ENCODE measurements around the gene NEURL1B.
"Not testable (repeated sequence)": the region's sequence is repeated elsewhere in the genome, so short reads cannot be mapped to it uniquely, and the experiment has no call there.

Gene NEURL1B

DNA sequence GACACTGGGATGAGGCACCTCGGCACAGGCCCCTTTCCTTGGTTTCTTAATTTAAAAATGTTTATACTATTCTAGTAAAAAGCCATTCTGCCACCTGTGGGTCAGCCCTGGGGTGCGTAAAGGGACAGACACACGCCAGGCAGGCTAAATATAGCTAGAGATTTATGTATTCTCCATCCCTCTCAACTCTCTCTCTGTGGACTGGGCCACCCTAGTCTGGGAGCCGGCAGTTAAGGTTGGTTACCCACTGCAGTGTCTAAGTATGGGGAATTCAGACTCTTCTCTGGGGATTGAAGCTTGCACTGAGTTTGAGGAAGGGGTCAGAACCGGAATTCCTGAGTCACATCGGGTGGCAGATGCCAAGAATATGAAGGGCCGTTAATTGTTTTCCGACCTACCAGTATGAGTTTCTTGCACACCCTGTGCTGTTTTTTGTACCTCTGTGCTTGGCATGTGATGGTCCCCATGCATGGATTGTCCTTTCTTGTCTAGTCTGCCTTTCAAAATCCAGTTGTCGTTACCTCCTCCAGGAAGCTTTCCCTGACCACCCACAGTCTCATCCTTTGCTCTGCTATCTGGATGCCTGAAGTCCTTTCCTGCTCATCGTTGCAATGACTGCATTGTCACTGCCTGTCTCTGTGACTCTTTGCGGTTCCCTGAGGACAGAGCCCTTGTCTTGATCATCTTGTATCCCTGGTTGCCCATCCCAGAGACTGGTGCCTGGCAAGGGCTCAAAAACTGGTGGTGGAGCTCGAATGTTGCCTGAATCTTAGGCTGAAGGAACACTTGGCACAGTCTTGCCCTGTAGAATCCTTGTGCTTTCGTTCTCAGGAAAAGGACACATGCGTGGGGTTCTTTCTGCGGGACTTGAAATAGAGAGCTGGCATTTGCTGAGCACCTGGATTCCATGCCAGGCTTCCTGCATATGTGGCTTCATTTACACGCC is 2.1 kb downstream of the NEURL1B start:
- peaks cover 1% of the 10 kb centered on the region for H3K36me3 ChIP-seq (ENCODE audit: insufficient read depth, low read length)
- no peaks in the 10 kb centered on the region for H3K9me3 ChIP-seq (ENCODE audit: low read length)
- peaks cover 9% of the 10 kb centered on the region for H3K4me1 ChIP-seq (ENCODE audit: insufficient read depth, low read length)
- no peak overlapping the region for H3K4me3 ChIP-seq (ENCODE audit: low read length)
- no peaks in the 10 kb centered on the region for H3K27me3 ChIP-seq (ENCODE audit: insufficient read depth, low read length)
- H2AFZ ChIP-seq (ENCODE audit: low read depth, low read length), result no peak overlapping the region

DNA sequence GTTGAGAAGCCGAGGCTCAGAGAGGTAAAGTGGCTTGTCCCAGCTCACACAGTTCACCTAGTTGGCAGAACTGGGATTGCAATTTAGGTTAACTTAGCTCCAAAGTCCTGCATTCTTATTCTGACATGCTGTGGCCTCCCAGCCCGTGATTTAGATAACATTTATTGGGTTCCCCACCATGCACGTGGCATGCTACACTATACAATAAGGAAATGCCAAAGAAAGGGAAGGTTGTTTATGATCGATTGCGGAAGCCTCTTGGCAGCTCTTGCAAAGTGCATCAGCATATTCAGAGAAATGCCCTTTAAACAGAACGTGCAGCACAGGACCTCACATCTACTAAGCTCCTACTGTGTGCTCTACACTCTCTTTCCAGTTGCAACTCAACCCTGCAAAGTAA is 3.2 kb downstream of the NEURL1B start:
- Histone ChIP-seq H2AFZ (ENCODE audit: low read depth, low read length) (no peak overlapping the region), H3K4me1 (ENCODE audit: insufficient read depth, low read length) (peaks cover 9% of the 10 kb centered on the region), H3K4me3 (ENCODE audit: low read length) (no peak overlapping the region), H3K36me3 (ENCODE audit: insufficient read depth, low read length) (peaks cover 2% of the 10 kb centered on the region), H3K27me3 (ENCODE audit: insufficient read depth, low read length) (no peaks in the 10 kb centered on the region), H3K9me3 (ENCODE audit: low read length) (no peaks in the 10 kb centered on the region)

DNA sequence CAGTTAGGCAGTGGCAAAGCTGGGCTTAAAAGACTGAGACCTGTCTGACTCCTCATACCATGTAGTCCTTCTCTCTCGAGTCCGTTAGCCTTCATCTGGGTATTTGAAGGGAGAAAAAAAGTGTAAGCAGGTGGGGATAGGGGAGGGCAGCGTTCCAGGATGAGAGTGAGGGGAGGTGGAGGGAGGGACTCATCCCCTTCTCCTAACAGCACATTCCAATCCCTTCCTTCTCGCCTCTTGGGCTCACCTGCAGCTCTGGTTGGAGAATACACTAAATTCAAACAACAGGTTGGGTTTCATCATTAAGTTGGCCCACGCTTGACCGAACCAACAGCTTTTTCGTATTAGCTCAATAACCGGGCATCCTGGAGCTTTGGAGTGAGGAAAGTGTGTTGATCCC is 3.6 kb downstream of the NEURL1B start:
- no peaks in the 10 kb centered on the region for H3K9me3 ChIP-seq (ENCODE audit: low read length)
- no peak overlapping the region for H2AFZ ChIP-seq (ENCODE audit: low read depth, low read length)
- no peak overlapping the region for H3K4me3 ChIP-seq (ENCODE audit: low read length)
- H3K36me3 ChIP-seq (ENCODE audit: insufficient read depth, low read length), result peaks cover 2% of the 10 kb centered on the region
- H3K4me1 ChIP-seq (ENCODE audit: insufficient read depth, low read length), result peaks cover 9% of the 10 kb centered on the region
- H3K27me3 ChIP-seq (ENCODE audit: insufficient read depth, low read length), result no peaks in the 10 kb centered on the region

DNA sequence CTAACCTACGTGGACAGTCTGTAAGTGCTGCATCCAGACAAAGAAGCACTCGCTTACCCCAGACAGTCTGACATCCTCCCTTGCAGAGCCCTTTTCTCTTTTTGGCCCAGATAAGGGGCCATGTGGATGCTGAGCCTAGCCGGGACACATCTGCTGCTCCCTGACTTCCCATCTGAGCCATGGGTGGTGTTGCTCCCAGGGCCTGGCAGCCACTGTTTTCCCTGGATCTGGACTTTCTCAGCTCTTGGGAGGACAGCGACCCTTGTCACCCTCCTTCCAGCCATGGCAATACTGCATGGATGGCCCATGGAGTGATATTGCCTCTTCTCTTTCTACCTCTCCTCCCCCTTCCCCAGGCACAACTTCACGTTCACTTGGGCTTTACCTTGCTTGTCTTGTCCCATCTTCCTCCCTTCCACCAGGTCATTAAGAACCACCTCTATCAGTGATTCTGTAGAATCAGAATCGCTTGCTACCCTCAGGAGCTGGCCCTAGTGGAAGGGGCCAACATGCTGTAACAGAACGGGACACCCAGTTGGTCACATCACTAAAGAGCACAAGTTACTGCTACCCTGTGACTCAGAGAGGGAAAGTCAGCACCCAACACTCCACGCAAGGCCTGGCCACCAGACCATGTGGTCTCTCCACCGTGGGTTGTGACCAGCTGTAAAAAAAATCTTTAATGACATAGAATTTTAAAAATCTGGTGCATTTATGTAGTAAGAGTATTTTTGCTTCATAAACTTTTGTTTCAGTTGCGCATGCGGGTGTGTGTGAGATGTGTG is 4.4 kb downstream of the NEURL1B start:
- Histone ChIP-seq H3K4me1 (ENCODE audit: insufficient read depth, low read length) (peaks cover 5% of the 10 kb centered on the region), H3K27me3 (ENCODE audit: insufficient read depth, low read length) (no peaks in the 10 kb centered on the region), H3K36me3 (ENCODE audit: insufficient read depth, low read length) (peaks cover 2% of the 10 kb centered on the region), H2AFZ (ENCODE audit: low read depth, low read length) (no peak overlapping the region), H3K4me3 (ENCODE audit: low read length) (no peak overlapping the region), H3K9me3 (ENCODE audit: low read length) (no peaks in the 10 kb centered on the region)

DNA sequence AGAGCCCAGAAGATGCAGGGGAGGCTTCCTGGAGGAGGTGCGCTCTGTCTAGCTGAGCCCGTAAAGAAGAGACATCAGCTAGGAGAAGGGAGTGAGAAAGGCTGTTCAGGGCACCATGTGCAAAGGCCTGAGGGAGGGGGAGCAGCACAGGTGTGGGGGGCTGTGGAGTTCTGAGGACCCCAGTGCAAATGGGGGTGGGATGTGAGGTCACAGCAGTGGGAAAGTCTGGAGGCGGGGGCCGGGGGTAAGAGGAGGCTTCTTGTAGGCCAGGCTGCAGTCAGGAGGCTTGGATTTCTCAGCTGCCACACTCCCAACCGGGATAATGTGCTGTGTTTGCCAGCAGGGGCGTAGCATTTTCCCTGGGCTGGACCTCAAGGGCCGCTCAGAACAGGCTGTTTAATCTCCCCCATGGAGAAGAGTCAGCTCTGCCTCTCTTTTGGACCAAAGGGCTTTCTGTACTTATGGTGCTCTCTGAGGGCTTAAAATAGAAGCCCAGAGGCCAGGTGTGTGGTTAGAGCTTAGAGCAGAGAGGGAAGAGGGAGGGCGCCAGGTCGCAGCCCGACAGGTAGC is 5.7 kb downstream of the NEURL1B start:
- no peaks in the 10 kb centered on the region for H3K27me3 ChIP-seq (ENCODE audit: insufficient read depth, low read length)
- H3K4me1 ChIP-seq (ENCODE audit: insufficient read depth, low read length), result peaks cover 4% of the 10 kb centered on the region
- H3K4me3 ChIP-seq (ENCODE audit: low read length), result no peak overlapping the region
- peaks cover 2% of the 10 kb centered on the region for H3K36me3 ChIP-seq (ENCODE audit: insufficient read depth, low read length)
- H2AFZ ChIP-seq (ENCODE audit: low read depth, low read length), result no peak overlapping the region
- no peaks in the 10 kb centered on the region for H3K9me3 ChIP-seq (ENCODE audit: low read length)

DNA sequence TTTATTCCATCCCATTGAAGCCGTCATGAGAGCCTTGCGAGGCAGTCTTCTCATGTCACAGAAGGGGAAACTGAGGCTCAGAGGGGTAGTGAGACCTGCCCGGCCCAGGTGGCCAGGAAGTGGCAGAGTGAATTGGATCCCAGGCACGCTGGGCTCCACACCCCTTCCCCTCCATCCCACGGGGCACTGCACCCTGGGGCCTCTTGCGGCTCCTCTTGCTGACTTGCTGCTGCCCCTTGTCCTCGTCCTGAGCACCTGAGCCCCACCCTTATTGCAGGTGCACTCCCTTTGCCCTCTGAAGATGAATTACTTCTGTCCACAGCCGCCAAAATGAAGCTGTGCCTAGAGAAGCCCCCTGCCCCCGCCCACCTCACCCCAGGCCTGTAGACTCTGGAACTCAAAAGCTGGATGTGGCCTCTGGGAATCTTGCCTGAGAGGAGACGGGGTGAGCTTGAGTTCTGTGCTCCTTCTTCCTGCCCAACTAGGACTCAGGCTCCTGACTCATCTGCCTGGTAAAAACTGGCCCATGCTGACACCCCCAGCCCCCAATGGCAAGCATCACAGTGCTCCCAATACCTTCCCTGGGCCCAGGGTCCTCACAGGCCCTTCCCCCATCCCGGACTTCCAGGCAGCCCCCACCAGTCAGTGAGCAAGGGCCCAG is 6.4 kb downstream of the NEURL1B start:
- H3K27me3 ChIP-seq (ENCODE audit: insufficient read depth, low read length), result no peaks in the 10 kb centered on the region
- peaks cover 2% of the 10 kb centered on the region for H3K36me3 ChIP-seq (ENCODE audit: insufficient read depth, low read length)
- H2AFZ ChIP-seq (ENCODE audit: low read depth, low read length), result no peak overlapping the region
- H3K4me3 ChIP-seq (ENCODE audit: low read length), result no peak overlapping the region
- no peaks in the 10 kb centered on the region for H3K4me1 ChIP-seq (ENCODE audit: insufficient read depth, low read length)
- H3K9me3 ChIP-seq (ENCODE audit: low read length), result no peaks in the 10 kb centered on the region

DNA sequence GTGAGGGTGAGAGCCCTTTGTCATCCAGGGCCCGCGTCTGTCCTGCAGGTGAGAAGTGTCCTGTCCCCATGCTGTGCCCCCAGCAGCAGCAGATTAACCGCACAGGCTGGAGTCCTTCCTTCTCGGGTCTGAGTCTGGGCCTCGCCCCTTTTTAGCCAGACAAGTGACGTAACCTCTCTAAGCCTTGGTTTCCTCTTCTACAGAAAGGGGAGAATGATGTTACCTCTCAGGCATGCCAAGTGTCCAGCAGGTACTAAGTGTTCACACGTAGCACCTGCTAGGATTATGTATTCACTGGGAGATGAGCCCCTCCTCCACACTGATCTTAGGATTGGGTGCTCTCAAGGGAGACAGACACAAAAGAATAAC is 6.9 kb downstream of the NEURL1B start:
- Histone ChIP-seq H3K27me3 (ENCODE audit: insufficient read depth, low read length) (no peaks in the 10 kb centered on the region), H3K4me1 (ENCODE audit: insufficient read depth, low read length) (no peaks in the 10 kb centered on the region), H2AFZ (ENCODE audit: low read depth, low read length) (no peak overlapping the region), H3K9me3 (ENCODE audit: low read length) (no peaks in the 10 kb centered on the region), H3K4me3 (ENCODE audit: low read length) (no peak overlapping the region), H3K36me3 (ENCODE audit: insufficient read depth, low read length) (peaks cover 2% of the 10 kb centered on the region)

DNA sequence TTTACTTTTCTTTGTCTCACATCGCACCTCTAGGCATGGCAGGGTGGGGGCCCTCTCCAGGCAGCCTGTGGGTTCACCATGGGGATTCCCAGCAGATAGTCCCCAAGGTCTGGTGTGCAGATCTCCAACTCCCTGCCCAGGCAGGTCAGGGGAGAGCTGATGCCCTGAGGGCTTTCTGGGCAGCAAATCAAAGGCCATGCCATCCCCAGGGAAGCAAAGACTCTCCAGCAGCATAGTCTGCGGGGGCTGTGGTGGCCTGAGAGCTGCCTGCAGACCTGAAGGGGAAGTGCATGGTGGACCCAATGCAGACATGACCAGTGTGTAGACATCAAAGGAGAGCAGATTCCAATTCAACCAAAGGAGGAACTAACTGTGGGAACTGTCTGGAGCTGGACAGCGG is 7.7 kb downstream of the NEURL1B start:
- Histone ChIP-seq H3K27me3 (ENCODE audit: insufficient read depth, low read length) (no peaks in the 10 kb centered on the region), H3K36me3 (ENCODE audit: insufficient read depth, low read length) (peaks cover 2% of the 10 kb centered on the region), H2AFZ (ENCODE audit: low read depth, low read length) (no peak overlapping the region), H3K4me3 (ENCODE audit: low read length) (no peak overlapping the region), H3K4me1 (ENCODE audit: insufficient read depth, low read length) (no peaks in the 10 kb centered on the region), H3K9me3 (ENCODE audit: low read length) (no peaks in the 10 kb centered on the region)

DNA sequence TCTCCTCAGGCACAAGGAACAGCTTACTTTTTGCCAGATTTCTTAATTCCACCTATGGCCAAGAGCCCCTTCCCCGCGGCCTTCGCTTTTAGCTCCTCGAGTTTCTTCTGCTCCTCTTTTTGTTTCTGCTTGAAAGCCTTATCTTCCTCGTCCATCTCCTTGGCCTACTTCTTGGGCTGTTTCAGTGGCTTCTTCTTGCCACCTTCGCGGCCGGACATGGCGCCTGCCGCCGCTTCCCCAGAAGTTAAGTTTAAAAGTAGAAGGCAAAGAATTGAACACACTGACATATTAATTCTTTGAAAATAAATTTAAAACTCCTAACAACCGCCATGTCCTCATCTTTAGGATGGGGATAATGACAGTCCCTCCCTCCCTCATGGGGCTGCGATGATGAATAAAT is 15.4 kb downstream of the NEURL1B start:
- not testable (repeated sequence) for H3K9me3 ChIP-seq (ENCODE audit: low read length); H2AFZ ChIP-seq (ENCODE audit: low read depth, low read length); H3K27me3 ChIP-seq (ENCODE audit: insufficient read depth, low read length); H3K4me3 ChIP-seq (ENCODE audit: low read length); H3K36me3 ChIP-seq (ENCODE audit: insufficient read depth, low read length)
- H3K4me1 ChIP-seq (ENCODE audit: insufficient read depth, low read length), result peaks cover 17% of the 10 kb centered on the region

DNA sequence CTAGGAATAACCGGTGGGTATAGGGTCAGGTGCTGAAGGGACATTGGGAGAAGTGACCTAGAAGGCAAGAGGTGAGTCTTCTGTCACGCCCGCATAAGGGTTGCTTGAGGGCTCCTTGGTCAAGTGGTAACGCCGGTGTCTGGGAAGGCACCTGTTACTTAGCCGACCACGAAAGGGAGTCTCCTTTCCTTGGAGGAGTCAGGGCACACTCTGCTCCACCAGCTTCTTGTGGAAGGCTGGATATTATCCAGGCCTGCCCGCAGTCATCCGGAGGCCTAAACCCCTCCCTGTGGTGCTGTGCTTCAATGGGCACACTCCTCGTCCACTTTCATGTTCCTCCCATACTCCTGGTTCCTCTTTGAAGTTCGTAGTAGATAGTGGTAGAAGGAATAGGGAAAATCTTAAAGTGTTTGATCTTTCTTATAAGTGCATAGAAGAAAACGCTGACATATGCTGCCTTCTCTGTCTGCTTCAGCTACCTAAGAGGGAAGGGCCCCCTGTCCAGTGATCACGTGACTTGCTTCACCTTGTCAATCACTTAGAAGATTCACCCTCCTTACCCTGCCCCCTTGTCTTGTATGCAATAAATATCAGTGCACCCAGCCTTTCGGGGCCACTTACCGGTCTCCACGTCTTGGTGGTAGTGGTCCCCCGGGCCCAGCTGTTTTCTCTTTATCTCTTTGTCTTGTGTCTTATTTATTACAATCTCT is 16.6 kb downstream of the NEURL1B start:
- not testable (repeated sequence) for H3K27me3 ChIP-seq (ENCODE audit: insufficient read depth, low read length); H3K4me3 ChIP-seq (ENCODE audit: low read length); H3K9me3 ChIP-seq (ENCODE audit: low read length); H2AFZ ChIP-seq (ENCODE audit: low read depth, low read length); H3K36me3 ChIP-seq (ENCODE audit: insufficient read depth, low read length)
- peaks cover 17% of the 10 kb centered on the region for H3K4me1 ChIP-seq (ENCODE audit: insufficient read depth, low read length)

DNA sequence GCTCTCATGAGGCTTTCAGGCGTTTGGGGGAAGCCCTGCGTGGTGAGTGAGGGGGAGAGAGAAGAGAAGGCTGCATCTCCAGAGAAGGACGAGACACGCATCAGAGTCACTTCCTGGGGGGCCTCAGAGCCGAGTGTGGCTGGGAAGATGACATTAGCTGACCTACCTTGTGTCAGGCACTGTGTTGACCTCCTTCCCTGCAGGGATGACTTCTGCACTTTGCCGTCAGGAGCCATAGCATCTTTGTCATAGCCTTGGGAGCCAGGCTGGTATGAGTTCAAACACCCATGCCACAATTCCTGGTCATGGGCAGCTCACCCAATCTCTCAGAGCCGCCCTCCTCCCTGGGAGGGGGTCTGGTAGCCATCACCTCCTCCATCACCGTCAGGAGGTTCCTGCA is 17.3 kb downstream of the NEURL1B start:
- Histone ChIP-seq H3K36me3 (ENCODE audit: insufficient read depth, low read length) (no peaks in the 10 kb centered on the region), H3K27me3 (ENCODE audit: insufficient read depth, low read length) (no peaks in the 10 kb centered on the region), H3K9me3 (ENCODE audit: low read length) (peaks cover 5% of the 10 kb centered on the region), H2AFZ (ENCODE audit: low read depth, low read length) (no peak overlapping the region), H3K4me3 (ENCODE audit: low read length) (no peak overlapping the region), H3K4me1 (ENCODE audit: insufficient read depth, low read length) (peaks cover 17% of the 10 kb centered on the region)

DNA sequence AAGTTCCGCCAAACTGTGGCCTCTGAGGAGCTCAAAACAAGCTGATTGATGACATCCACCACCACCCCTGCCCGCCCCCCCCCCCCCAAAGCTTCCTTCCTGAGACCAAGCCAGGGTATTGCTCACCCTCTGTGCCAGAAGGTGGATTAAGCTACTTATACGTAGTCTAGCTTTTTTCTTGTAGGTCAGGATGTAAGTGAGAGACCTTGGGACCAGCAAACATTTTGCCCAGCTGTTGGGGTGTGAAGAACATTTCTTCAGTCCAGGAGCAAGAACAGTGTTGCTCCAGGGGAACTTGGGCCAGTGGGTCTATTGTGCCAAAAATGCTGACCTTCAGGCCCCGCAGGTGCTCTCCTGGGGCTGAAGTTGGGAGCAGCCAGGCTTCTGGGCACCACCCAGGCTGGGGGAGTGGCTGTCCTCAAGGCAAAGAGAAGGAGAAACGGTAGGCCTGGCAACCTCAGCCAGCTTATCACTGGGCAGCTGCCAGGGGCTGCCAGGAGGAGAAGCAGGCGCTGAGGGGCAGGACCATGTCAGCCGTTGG is 18.0 kb downstream of the NEURL1B start:
- H3K4me1 ChIP-seq (ENCODE audit: insufficient read depth, low read length), result peaks cover 20% of the 10 kb centered on the region
- H3K4me3 ChIP-seq (ENCODE audit: low read length), result no peak overlapping the region
- no peaks in the 10 kb centered on the region for H3K36me3 ChIP-seq (ENCODE audit: insufficient read depth, low read length)
- no peak overlapping the region for H2AFZ ChIP-seq (ENCODE audit: low read depth, low read length)
- H3K9me3 ChIP-seq (ENCODE audit: low read length), result peaks cover 5% of the 10 kb centered on the region
- no peaks in the 10 kb centered on the region for H3K27me3 ChIP-seq (ENCODE audit: insufficient read depth, low read length)
